H1 (cell line): Measurements from ENCODE around the gene CHST11. TPM values are rescaled to one million over a fixed set of nuclear protein-coding genes. Genes with fewer than 3 reads are reported as not detected.

Experiments used
- CTCF ChIA-PET: fragments of 300-600 bp; sonication (Branson Sonifier 250); formaldehyde crosslinking; loops from one replicate; lab custom pipeline; 2021; ENCODE audit not compliant: partially characterized antibody; lab: Charles Lee
- POLR2A ChIA-PET: fragments of 300-600 bp; sonication (Branson Sonifier 250); formaldehyde crosslinking; loops from one replicate; lab custom pipeline; 2021; ENCODE audit warnings: inconsistent platforms; ENCODE audit not compliant: partially characterized antibody; lab: Charles Lee
- DNase-seq, 2 experiments: peaks; one replicate each; pipeline versions ENCODE4 v3.0.0 to v3.0.0-alpha.2; 2010 to 2022; ENCODE audit warnings: low spot score in 2 of 2, low read depth in 1 of 2, mixed read lengths in 1 of 2
- FAIRE-seq: peaks from 2 replicates; lab custom pipeline; 2011; peaks lifted over from hg19 to GRCh38; lab: Jason Lieb, UNC
- H2AFZ ChIP-seq: 2 replicates; pipeline ENCODE4 v1.8.1; 2012; ENCODE audit warnings: low read length, inconsistent platforms
- H2AK5ac ChIP-seq: 2 replicates; pipeline ENCODE4 v1.6.1; 2013; ENCODE audit warnings: low read depth, low read length
- H2BK120ac ChIP-seq: replicated peaks from 2 replicates; pipeline ENCODE3; 2013; ENCODE audit warnings: low read depth, low read length, inconsistent platforms
- H2BK12ac ChIP-seq: 2 replicates; pipeline ENCODE4 v1.6.1; 2013; ENCODE audit warnings: low read depth, low read length
- H2BK15ac ChIP-seq: 2 replicates; pipeline ENCODE4 v1.6.1; 2013; ENCODE audit warnings: low read length
- H2BK20ac ChIP-seq: 2 replicates; pipeline ENCODE4 v1.6.1; 2013; ENCODE audit warnings: low read length
- H2BK5ac ChIP-seq: 2 replicates; pipeline ENCODE4 v1.6.1; 2013; ENCODE audit warnings: low read depth, low read length
- H3K14ac ChIP-seq: 2 replicates; pipeline ENCODE4 v1.6.1; 2013; ENCODE audit warnings: inconsistent platforms; ENCODE audit not compliant: insufficient read length
- H3K18ac ChIP-seq: 2 replicates; pipeline ENCODE4 v1.6.1; 2013; ENCODE audit warnings: low read length; ENCODE audit errors: extremely low read depth
- H3K23ac ChIP-seq: 2 replicates; pipeline ENCODE4 v1.6.1; 2013; ENCODE audit warnings: inconsistent platforms; ENCODE audit not compliant: insufficient read length
- H3K23me2 ChIP-seq: 2 replicates; pipeline ENCODE4 v1.6.1; 2013; ENCODE audit warnings: low read depth, low read length
- H3K27ac ChIP-seq: 2 replicates; pipeline ENCODE4 v1.6.1; 2011; ENCODE audit warnings: low read depth, low read length, inconsistent platforms
- H3K27me3 ChIP-seq, 4 experiments: replicated peaks in 1 of 4; 1 replicate in 1 of 4; 2 replicates in 3 of 4; pipeline versions ENCODE4 v1.6.1 to v1.8.1; 2011 to 2013; ENCODE audit warnings: low read length in 3 of 4, mild to moderate bottlenecking in 3 of 4, inconsistent platforms in 2 of 4, mixed read lengths in 2 of 4, moderate library complexity in 1 of 4; ENCODE audit not compliant: control insufficient read depth in 3 of 4, insufficient read depth in 3 of 4; ENCODE audit errors: extremely low read depth in 1 of 4
- H3K36me3 ChIP-seq, 4 experiments: 2 replicates each; pipeline versions ENCODE4 v1.6.1 to v1.8.1; 2011 to 2013; ENCODE audit warnings: mild to moderate bottlenecking in 4 of 4, low read length in 3 of 4, moderate library complexity in 2 of 4, control low read depth in 1 of 4, inconsistent platforms in 1 of 4; ENCODE audit not compliant: insufficient read depth in 4 of 4, control insufficient read depth in 2 of 4
- H3K4ac ChIP-seq: replicated peaks from 2 replicates; pipeline ENCODE3; 2013; ENCODE audit warnings: low read length, low read depth, mixed read lengths, inconsistent platforms; ENCODE audit not compliant: insufficient read length
- H3K4me1 ChIP-seq, 4 experiments: replicated peaks in 1 of 4; 1 replicate in 1 of 4; 2 replicates in 3 of 4; pipeline versions ENCODE4 v1.6.1 to v1.8.1; 2011 to 2013; ENCODE audit warnings: low read length in 3 of 4, inconsistent platforms in 2 of 4, mixed read lengths in 1 of 4; ENCODE audit not compliant: insufficient read depth in 4 of 4, control insufficient read depth in 3 of 4
- H3K4me2 ChIP-seq, 2 experiments: 2 replicates each; pipeline versions ENCODE4 v1.6.1 to v1.8.1; 2011 to 2013; ENCODE audit warnings: low read depth in 2 of 2, low read length in 2 of 2, control low read depth in 1 of 2, inconsistent platforms in 1 of 2, mild to moderate bottlenecking in 1 of 2; ENCODE audit not compliant: insufficient read depth in 1 of 2
- H3K4me3 ChIP-seq, 4 experiments: fragments of 200-600, 300-600 bp in 1 of 4; sonication (generic), shearing (Covaris generic), sonication (Bioruptor Twin) in 1 of 4; 2 replicates each; pipeline versions ENCODE4 v1.5.1 to v1.8.1; 2011 to 2016; ENCODE audit warnings: low read length in 4 of 4, low read depth in 3 of 4, control low read depth in 2 of 4, inconsistent platforms in 2 of 4, mild to moderate bottlenecking in 2 of 4, mixed read lengths in 1 of 4, moderate library complexity in 1 of 4; ENCODE audit not compliant: insufficient read depth in 2 of 4; ENCODE audit errors: extremely low read depth in 1 of 4
- H3K56ac ChIP-seq: replicated peaks from 2 replicates; pipeline ENCODE3; 2013; ENCODE audit warnings: low read depth, mild to moderate bottlenecking, mixed read lengths, low read length, inconsistent platforms; ENCODE audit not compliant: insufficient read length
- H3K79me1 ChIP-seq: 2 replicates; pipeline ENCODE4 v1.6.1; 2013; ENCODE audit warnings: low read depth, low read length, control low read depth
- H3K79me2 ChIP-seq, 2 experiments: 2 replicates each; pipeline versions ENCODE4 v1.6.1 to v1.8.1; 2012 to 2013; ENCODE audit warnings: low read length in 2 of 2, mild to moderate bottlenecking in 2 of 2, inconsistent platforms in 1 of 2; ENCODE audit not compliant: insufficient read depth in 2 of 2, control insufficient read depth in 1 of 2
- H3K9ac ChIP-seq, 4 experiments: replicated peaks in 1 of 4; 1 replicate in 1 of 4; 2 replicates in 3 of 4; pipeline versions ENCODE4 v1.6.1 to v1.8.1; 2011 to 2013; ENCODE audit warnings: low read depth in 3 of 4, low read length in 3 of 4, control low read depth in 2 of 4, mild to moderate bottlenecking in 2 of 4, moderate library complexity in 2 of 4, inconsistent platforms in 1 of 4; ENCODE audit errors: extremely low read depth in 1 of 4
- H3K9me3 ChIP-seq, 2 experiments: 2 replicates each; pipeline versions ENCODE4 v1.6.1 to v1.8.1; 2012 to 2013; ENCODE audit warnings: mild to moderate bottlenecking in 2 of 2, moderate library complexity in 2 of 2, control low read depth in 1 of 2, inconsistent platforms in 1 of 2, low read depth in 1 of 2, low read length in 1 of 2, mixed read lengths in 1 of 2; ENCODE audit not compliant: insufficient read depth in 2 of 2
- H4K20me1 ChIP-seq, 2 experiments: replicated peaks in 1 of 2; 2 replicates each; pipeline versions ENCODE3 to v1.8.1; 2011 to 2013; ENCODE audit warnings: inconsistent platforms in 2 of 2, low read length in 2 of 2, mild to moderate bottlenecking in 1 of 2; ENCODE audit not compliant: insufficient read depth in 2 of 2, control insufficient read depth in 1 of 2
- H4K5ac ChIP-seq: 2 replicates; pipeline ENCODE4 v1.6.1; 2013; ENCODE audit warnings: low read length, low read depth, mixed read lengths, inconsistent platforms; ENCODE audit not compliant: insufficient read length
- H4K8ac ChIP-seq: 2 replicates; pipeline ENCODE4 v1.8.0; 2013; ENCODE audit warnings: mild to moderate bottlenecking, moderate library complexity, low read length, inconsistent platforms; ENCODE audit not compliant: insufficient read depth; ENCODE audit errors: extremely low read depth
- H4K91ac ChIP-seq: replicated peaks from 2 replicates; pipeline ENCODE3; 2013; ENCODE audit warnings: low read length, mixed read lengths, inconsistent platforms; ENCODE audit not compliant: insufficient read length
- BACH1 ChIP-seq: IDR thresholded peaks from 2 replicates; pipeline ENCODE4 v1.6.1; 2012; ENCODE audit warnings: low read length, improper control_type of control experiment
- HDAC2 ChIP-seq, 2 experiments: fragments of 300-600 bp in 1 of 2; sonication (generic) in 1 of 2; IDR thresholded peaks; 2 replicates each; pipeline ENCODE4 v1.6.1; 2011 to 2012; ENCODE audit warnings: low read depth in 2 of 2, low read length in 2 of 2, mild to moderate bottlenecking in 2 of 2, moderate library complexity in 2 of 2, borderline replicate concordance in 1 of 2, inconsistent platforms in 1 of 2
- WGBS, 2 experiments: shearing (Covaris generic) in 1 of 2; methylation state at CpG; one replicate each; pipeline versions ENCODE4 v1.1.6 to v1.1.7; 2013 to 2015; ENCODE audit warnings: low lambda C conversion rate in 2 of 2, mixed read lengths in 2 of 2, inconsistent platforms in 1 of 2, low coverage in 1 of 2, missing lambda C conversion rate in 1 of 2; ENCODE audit not compliant: insufficient replicate concordance in 2 of 2, insufficient coverage in 1 of 2, insufficient read length in 1 of 2; ENCODE audit errors: extremely low coverage in 1 of 2, missing lambda C conversion rate in 1 of 2; 5-methylcytosine and 5-hydroxymethylcytosine counted together
- polyA plus RNA-seq, 7 experiments: library from polyadenylated mRNA; depleted of rRNA in 3 of 7; stranded (reverse) in 5 of 7; unstranded in 2 of 7; fragments of >200 nt in 5 of 7; fragments of 200-250 nt in 2 of 7; gene quantifications; 1 replicate in 5 of 7; 2 replicates in 1 of 7; 4 replicates in 1 of 7; pipeline versions ENCODE4 v1.2.1 to v1.2.3, GENCODE V29; 2011 to 2013; ENCODE audit warnings: missing spikeins in 2 of 7, mixed read lengths in 2 of 7
- total RNA-seq: library from RNA; stranded (reverse); fragmentation: NEBNext Ultra II Directional; extraction: Animal tissue kit (Norgen Biotek cat#: 25700); gene quantifications from 2 replicates; pipeline ENCODE4 v1.2.1, GENCODE V29; 2021

CHST11 gene
- total and polyA plus RNA-seq, 2 of the 8 experiments (the other 6 are each of a cell fraction or from before 2014, with no cell fraction given), result 14.4 to 20.8 TPM

- Histone ChIP-seq H3K79me1 (no peaks in the 10 kb centered on the region), H4K91ac (no peak overlapping the region), H4K20me1 (peaks cover 1 to 6% of the 10 kb centered on the region in 2 experiments), H3K4me1 (peaks cover 0 to 10% (median 3%) of the 10 kb centered on the region in 4 experiments; a peak in 4 of 7 replicates), H3K18ac (no peak overlapping the region), H2AK5ac (no peak overlapping the region), H2BK5ac (no peak overlapping the region), H2BK20ac (no peak overlapping the region), H2BK15ac (no peak overlapping the region), H3K4me2 (no peak overlapping the region), H4K5ac (no peak overlapping the region), H2BK120ac (no peak overlapping the region), H3K23me2 (no peaks in the 10 kb centered on the region), H3K4me3 (no peak overlapping the region), H3K56ac (no peak overlapping the region), H3K36me3 (no peaks in the 10 kb centered on the region), H3K27ac (no peak overlapping the region), H4K8ac (no peak overlapping the region; the same call in 1 of the 2 replicates), H3K23ac (no peak overlapping the region), H3K9me3 (no peaks in the 10 kb centered on the region), H3K14ac (no peak overlapping the region), H3K9ac (no peak overlapping the region), H2AFZ (no peak overlapping the region), H3K79me2 (no peaks in the 10 kb centered on the region), H3K27me3 (no peaks in the 10 kb centered on the region), H2BK12ac (no peak overlapping the region), H3K4ac (no peak overlapping the region)
- TF ChIP-seq BACH1 (no peak), HDAC2 (IDR thresholded peaks at IDR 0.05; ENCODE audit: borderline replicate concordance in 1 of 2, low read depth in 2 of 2, low read length in 2 of 2) (no peak)
- no peak for DNase-seq
- POLR2A ChIA-PET, result no interaction called here
- WGBS, 2 experiments, result 88% methylated on average over 2 of the region's 3 CpGs; no CpG with 5 or more reads in 1 of the 2 experiments
- CTCF ChIA-PET, result interaction anchor here (0.7 to 1.4 kb wide), 4 partner anchors 10 to 253 kb away, joined by 3 to 5 read pairs (median 3); no protein-coding TSS in a partner anchor
- FAIRE-seq, result no peak
These were observed 178.1 kb downstream of the CHST11 start for GRCh38 chr12:104634852-104635251.
